Nephron progenitor cell (in vitro differentiated cells): ENCODE data around the gene MACROD2.

ENCODE experiments used
- DNase-seq: peaks from one replicate; pipeline ENCODE4 v3.0.0; 2021
- H3K27ac Mint-ChIP-seq: 2 replicates; pipeline ENCODE4 v1.8.0; 2021; ENCODE audit warnings: mild to moderate bottlenecking, moderate library complexity, mixed read lengths
- H3K27me3 Mint-ChIP-seq: 2 replicates; pipeline ENCODE4 v1.8.0; 2021; ENCODE audit warnings: mild to moderate bottlenecking, low read depth, mixed read lengths; ENCODE audit not compliant: poor library complexity
- H3K36me3 Mint-ChIP-seq: 2 replicates; pipeline ENCODE4 v1.8.0; 2021; ENCODE audit warnings: low read depth, mixed read lengths
- H3K4me1 Mint-ChIP-seq: 2 replicates; pipeline ENCODE4 v1.8.0; 2021; ENCODE audit warnings: mixed read lengths
- H3K4me3 Mint-ChIP-seq: 2 replicates; pipeline ENCODE4 v1.8.0; 2021; ENCODE audit warnings: mild to moderate bottlenecking, moderate library complexity, mixed read lengths
- H3K9me3 Mint-ChIP-seq: 2 replicates; pipeline ENCODE4 v1.8.0; 2021; ENCODE audit warnings: mild to moderate bottlenecking, moderate library complexity, mixed read lengths
- CTCF ChIP-seq: fragments of 200-600 bp; sonication (generic); IDR thresholded peaks from 2 replicates; pipeline ENCODE4 v1.5.0; 2021; ENCODE audit warnings: antibody characterized with exemption

The MACROD2 gene

GRCh38 chr20:14412065-14412681 is 416.9 kb downstream of the MACROD2 start:
- no peaks in the 10 kb centered on the region for H3K9me3 Mint-ChIP-seq

GRCh38 chr20:14413835-14414234 is 418.5 kb downstream of the MACROD2 start:
- Mint-ChIP-seq H3K4me1 (peaks cover 31% of the 10 kb centered on the region), H3K36me3 (no peaks in the 10 kb centered on the region), H3K4me3 (no peak overlapping the region), H3K9me3 (no peaks in the 10 kb centered on the region), H3K27me3 (no peaks in the 10 kb centered on the region), H3K27ac (peak overlapping the region; percentile 2)
- DNase-seq = no peak
- TF ChIP-seq CTCF = no peak

More at GRCh38 chr20:14412065-14412681, 416.9 kb downstream of the MACROD2 start:
- no peaks in the 10 kb centered on the region for H3K36me3 Mint-ChIP-seq
- H3K4me1 Mint-ChIP-seq = peaks cover 31% of the 10 kb centered on the region
- TF ChIP-seq CTCF = no peak
- peak overlapping the region; percentile 73 for H3K27ac Mint-ChIP-seq
- no peaks in the 10 kb centered on the region for H3K27me3 Mint-ChIP-seq
- no peak overlapping the region for H3K4me3 Mint-ChIP-seq
- DNase-seq = no peak

- H3K4me3 Mint-ChIP-seq = no peak overlapping the region
- H3K27me3 Mint-ChIP-seq = no peaks in the 10 kb centered on the region
- H3K4me1 Mint-ChIP-seq = peaks cover 31% of the 10 kb centered on the region
- no peaks in the 10 kb centered on the region for H3K36me3 Mint-ChIP-seq
- DNase-seq = no peak
- no peaks in the 10 kb centered on the region for H3K9me3 Mint-ChIP-seq
- TF ChIP-seq CTCF = no peak
- H3K27ac Mint-ChIP-seq = peak overlapping the region; percentile 2
Observed at GRCh38 chr20:14414560-14414959, 419.2 kb downstream of the MACROD2 start.

GRCh38 chr20:14415467-14415866 is 420.2 kb downstream of the MACROD2 start:
- DNase-seq = no peak
- Mint-ChIP-seq H3K27ac (peak overlapping the region; percentile 12), H3K36me3 (no peaks in the 10 kb centered on the region), H3K27me3 (peaks cover under 1% of the 10 kb centered on the region), H3K9me3 (no peaks in the 10 kb centered on the region), H3K4me1 (peaks cover 31% of the 10 kb centered on the region), H3K4me3 (no peak overlapping the region)
- TF ChIP-seq CTCF = no peak

- H3K27ac Mint-ChIP-seq = no peak overlapping the region
- H3K4me3 Mint-ChIP-seq = no peak overlapping the region
- H3K27me3 Mint-ChIP-seq = peaks cover 3% of the 10 kb centered on the region
- H3K36me3 Mint-ChIP-seq = no peaks in the 10 kb centered on the region
- no peaks in the 10 kb centered on the region for H3K9me3 Mint-ChIP-seq
- H3K4me1 Mint-ChIP-seq = peaks cover 20% of the 10 kb centered on the region
- no peak for TF ChIP-seq CTCF
- DNase-seq = no peak
Observed at GRCh38 chr20:14418376-14418775, 423.1 kb downstream of the MACROD2 start.

- no peak for DNase-seq
- Mint-ChIP-seq H3K4me1 (no peaks in the 10 kb centered on the region), H3K27me3 (peaks cover 7% of the 10 kb centered on the region), H3K9me3 (no peaks in the 10 kb centered on the region), H3K36me3 (no peaks in the 10 kb centered on the region), H3K27ac (no peak overlapping the region), H3K4me3 (no peak overlapping the region)
- TF ChIP-seq CTCF = no peak
Observed at GRCh38 chr20:14422892-14423291, 427.6 kb downstream of the MACROD2 start.
